Omental fat pad (tissue), 4 donors: ENCODE results near the gene ELP1. TPM values are rescaled to one million over a fixed set of nuclear protein-coding genes. Genes with fewer than 3 reads are reported as not detected.

Source experiments
- ATAC-seq: fragments of 150-250 bp; one replicate; pipeline ENCODE4 v1.9.1; 2016; ENCODE audit warnings: mild to moderate bottlenecking, moderate library complexity; ENCODE audit not compliant: low FRiP score
- DNase-seq: peaks from one replicate; pipeline ENCODE4 v3.0.0-alpha.2; 2019; ENCODE audit warnings: low spot score
- CTCF ChIP-seq, 3 donors: fragments of 450-650 bp; IDR thresholded peaks; one replicate each; pipeline ENCODE4 v1.5.1; 2016 to 2017; ENCODE audit warnings: antibody characterized with exemption in 3 of 3, mild to moderate bottlenecking in 3 of 3, moderate library complexity in 2 of 3
- total RNA-seq, 4 donors: library from RNA; depleted of rRNA; stranded (reverse); fragments of >200 nt; gene quantifications; one replicate each; pipeline ENCODE4 v1.1.0, GENCODE V29; 2016

The ELP1 gene
- total RNA-seq, 4 donors from 2014 or later, result 16.0 to 24.9 (median 18.7) TPM

GRCh38 chr9:108859459-108860114, 74.3 kb downstream of the ELP1 start:
- no peak for TF ChIP-seq CTCF (IDR thresholded peaks at IDR 0.05)
- no peak for ATAC-seq
- no peak for DNase-seq

GRCh38 chr9:108857572-108857971, 76.4 kb downstream of the ELP1 start:
- DNase-seq, result no peak
- no peak for ATAC-seq
- TF ChIP-seq CTCF (IDR thresholded peaks at IDR 0.05), result no peak

- no peak for ATAC-seq
- no peak for TF ChIP-seq CTCF (IDR thresholded peaks at IDR 0.05)
- DNase-seq, result no peak
These were observed 78.0 kb downstream of the ELP1 start, which contains the start of gene ACTL7B for GRCh38 chr9:108855888-108856287. TSS of gene ACTL7B (minus strand) at chr9:108855986. CDS start at chr9:108855930, 56 bp downstream.

- no peak for TF ChIP-seq CTCF (IDR thresholded peaks at IDR 0.05)
- ATAC-seq (no peak), DNase-seq (no peak)
These were observed 78.4 kb downstream of the ELP1 start for GRCh38 chr9:108855529-108855886.

GRCh38 chr9:108854641-108855528, 79.0 kb downstream of the ELP1 start:
- no peak for TF ChIP-seq CTCF (IDR thresholded peaks at IDR 0.05)
- ATAC-seq (no peak), DNase-seq (no peak)

- TF ChIP-seq CTCF (IDR thresholded peaks at IDR 0.05), result no peak
- no peak for DNase-seq
- ATAC-seq, result no peak
These were observed 79.8 kb downstream of the ELP1 start for GRCh38 chr9:108854094-108854493.
